Coronary artery (tissue), 2 donors: Measurements from ENCODE around the gene NOLC1.
A peak's percentile ranks its signal among the peaks of the same experiment; 100 is the strongest.

Experiments used
- DNase-seq: peaks from one replicate; pipeline ENCODE4 v3.0.0-alpha.2; 2017; ENCODE audit warnings: low spot score
- H3K27ac ChIP-seq, 2 donors: fragments of 200-600 bp; sonication (generic); one replicate each; pipeline ENCODE4 v1.5.1; 2016 to 2019
- H3K4me3 ChIP-seq: fragments of 200-600 bp; sonication (generic); 2 replicates; pipeline ENCODE4 v1.5.1; 2016; ENCODE audit warnings: mild to moderate bottlenecking, moderate library complexity
- CTCF ChIP-seq: fragments of 200-600 bp; sonication (generic); IDR thresholded peaks from one replicate; pipeline ENCODE4 v1.5.1; 2019; ENCODE audit warnings: antibody characterized with exemption

NOLC1 gene

GRCh38 chr10:102118867-102119266 is 33.3 kb upstream of the NOLC1 start:
- Histone ChIP-seq H3K4me3 (peak overlapping the region; percentile 96), H3K27ac (peak overlapping the region; percentile 99 to 100)
- DNase-seq: no peak
- TF ChIP-seq CTCF: no peak

GRCh38 chr10:102119417-102120141 is 32.6 kb upstream of the NOLC1 start:
- Histone ChIP-seq H3K4me3 (peak overlapping the region; percentile 96), H3K27ac (peak overlapping the region; percentile 99 to 100)
- DNase-seq: peak; percentile 88
- TF ChIP-seq CTCF: no peak

- H3K4me3 ChIP-seq: peak within 1 kb of the TSS; percentile 96
- H3K27ac ChIP-seq: peak within 1 kb of the TSS; percentile 99 to 100
- peak; percentile 88 for DNase-seq
Measured at GRCh38 chr10:102120142-102120990, 31.8 kb upstream of the NOLC1 start, which contains the start of gene LDB1. Gene LDB1 (minus strand): TSS chr10:102120368. CDS start chr10:102120110, 258 bp downstream.

GRCh38 chr10:102120991-102121738 is 31.0 kb upstream of the NOLC1 start:
- peak overlapping the region; percentile 99 to 100 for H3K27ac ChIP-seq
- no peak for DNase-seq
- peak overlapping the region; percentile 96 for H3K4me3 ChIP-seq
- no peak for TF ChIP-seq CTCF

More at GRCh38 chr10:102120142-102120990, 31.8 kb upstream of the NOLC1 start, which contains the start of gene LDB1:
- TF ChIP-seq CTCF: no peak

GRCh38 chr10:102121739-102122372 is 30.3 kb upstream of the NOLC1 start:
- Histone ChIP-seq H3K27ac (peak overlapping the region; percentile 99 to 100), H3K4me3 (peak overlapping the region; percentile 96)
- TF ChIP-seq CTCF: no peak
- DNase-seq: no peak

GRCh38 chr10:102122450-102122849 is 29.7 kb upstream of the NOLC1 start:
- TF ChIP-seq CTCF: no peak
- H3K4me3 ChIP-seq: no peak overlapping the region
- DNase-seq: no peak
- no peak overlapping the region for H3K27ac ChIP-seq
